ENCODE results near the gene CLPSL2.
A peak's percentile ranks its signal among the peaks of the same experiment; 100 is the strongest.

Gene CLPSL2

DNA sequence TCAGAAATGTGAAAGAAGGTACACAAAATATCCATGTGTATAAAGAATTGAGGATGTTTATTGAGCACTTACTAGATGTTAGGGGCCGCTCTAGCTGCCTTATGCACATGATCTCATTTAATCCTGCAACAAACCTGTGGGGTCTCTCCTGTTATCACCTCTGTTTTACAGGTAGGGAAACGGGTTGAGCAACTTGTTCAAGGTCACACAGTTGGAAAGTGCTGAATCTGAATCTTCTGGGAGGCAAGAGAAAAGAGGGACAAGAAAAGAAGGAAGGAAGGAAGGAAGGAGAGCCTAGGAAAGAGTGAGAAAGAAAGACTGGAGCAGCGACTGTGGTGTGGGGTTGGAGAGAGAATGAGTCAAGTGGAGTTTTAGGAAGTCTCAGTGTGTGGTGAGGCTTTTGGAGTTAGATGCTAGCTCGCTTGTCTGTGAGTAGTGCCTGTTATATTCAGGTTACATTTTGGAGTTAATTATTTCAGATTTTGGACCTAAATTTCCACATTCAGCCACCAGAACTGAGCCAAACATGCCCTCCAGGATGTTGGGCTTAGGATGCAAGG lies 12.1 kb downstream of the CLPSL2 start:
- DNase-seq: no peak

DNA sequence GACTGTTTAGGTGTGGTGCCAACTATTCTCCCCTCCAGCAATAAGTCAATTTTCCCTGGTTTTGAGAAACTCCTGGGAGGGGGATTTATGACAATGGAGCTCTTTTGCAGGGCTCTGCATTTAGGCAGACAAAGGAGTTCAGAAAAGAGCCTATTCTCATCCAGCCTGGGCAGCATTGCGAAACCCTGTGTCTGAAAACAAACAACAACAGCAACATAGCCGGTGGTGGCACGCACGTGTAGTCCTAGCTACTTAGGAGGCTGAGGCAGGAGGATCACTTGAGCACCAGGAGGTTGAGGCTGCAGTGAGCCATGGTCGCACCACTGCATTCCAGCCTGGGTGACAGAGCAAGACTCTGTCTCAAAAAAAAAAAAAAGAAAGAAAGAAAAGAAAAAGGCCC lies 14.3 kb downstream of the CLPSL2 start:
- no peak for DNase-seq

DNA sequence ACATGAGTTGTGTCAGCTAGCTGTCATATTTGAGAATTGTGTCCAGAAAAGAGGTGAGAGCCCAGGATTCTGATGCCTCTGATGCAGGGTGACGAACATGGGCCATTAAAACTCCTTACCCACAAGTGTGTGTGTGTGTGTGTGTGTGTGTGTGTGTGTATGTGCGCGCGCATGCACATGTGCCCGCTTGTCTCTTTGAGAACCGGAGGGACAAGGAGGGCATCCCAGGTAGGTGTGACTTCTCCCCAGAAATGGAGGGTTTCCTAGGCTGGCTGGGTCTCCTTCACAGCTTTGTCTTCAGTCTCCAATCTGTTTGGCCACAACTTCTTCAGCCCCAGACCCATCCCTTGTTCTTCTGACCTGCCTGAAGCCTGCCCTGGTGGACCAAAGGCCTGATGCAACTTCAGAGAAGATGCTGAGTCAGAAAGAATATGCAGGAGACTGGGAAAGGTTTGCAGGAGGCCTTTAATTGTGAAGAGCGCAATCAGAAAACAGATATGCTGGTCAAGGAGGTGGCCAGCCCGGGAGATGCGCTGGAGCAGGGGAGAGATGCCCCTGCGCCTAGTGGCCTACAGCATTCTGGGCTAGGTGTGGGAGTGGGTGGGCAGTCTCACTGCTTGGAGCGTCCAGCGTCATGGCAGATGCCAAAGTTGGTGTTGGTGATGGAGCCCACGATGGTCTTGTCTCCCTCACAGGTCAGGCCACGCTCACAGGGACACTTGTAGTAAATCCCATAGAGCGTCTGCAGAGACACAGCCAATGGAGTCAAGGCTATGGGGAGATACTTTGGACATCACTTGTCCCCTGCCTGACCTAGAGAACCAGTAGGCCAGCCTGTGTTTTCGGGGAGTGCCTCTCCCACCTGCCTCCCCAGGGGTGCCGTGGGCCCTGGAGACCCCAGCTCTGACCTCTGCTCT lies 18.4 kb downstream of the CLPSL2 start:
- no peak for DNase-seq

DNA sequence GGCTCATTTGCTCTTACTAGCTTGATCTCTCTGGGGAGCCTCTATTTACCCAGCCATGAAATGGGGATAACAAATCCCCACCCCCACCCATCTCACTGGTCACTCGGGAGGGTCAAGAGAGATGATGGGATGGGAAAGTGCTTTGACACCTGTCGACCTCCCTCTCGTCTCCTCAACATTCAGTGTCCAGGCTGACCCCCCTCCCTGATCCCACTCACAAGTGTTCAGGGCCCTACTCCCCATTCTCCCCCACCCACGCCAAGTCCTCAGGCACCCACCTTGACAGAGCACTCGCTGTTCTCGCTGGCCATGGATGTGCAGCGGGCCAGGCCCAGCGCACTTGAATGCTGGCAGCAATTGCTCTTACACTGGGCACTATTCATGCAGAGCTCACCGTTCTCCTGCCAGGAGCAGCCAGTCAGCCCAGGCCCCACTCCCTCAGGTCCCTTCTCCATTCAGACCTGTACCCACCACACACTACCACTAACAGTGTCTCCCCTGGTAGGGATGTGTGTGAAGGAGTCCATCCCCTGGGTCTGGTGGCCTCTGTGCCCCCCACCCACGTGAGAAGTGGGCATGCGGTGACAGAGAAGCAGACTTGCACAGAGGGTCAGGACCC lies 19.2 kb downstream of the CLPSL2 start:
- DNase-seq: no peak

DNA sequence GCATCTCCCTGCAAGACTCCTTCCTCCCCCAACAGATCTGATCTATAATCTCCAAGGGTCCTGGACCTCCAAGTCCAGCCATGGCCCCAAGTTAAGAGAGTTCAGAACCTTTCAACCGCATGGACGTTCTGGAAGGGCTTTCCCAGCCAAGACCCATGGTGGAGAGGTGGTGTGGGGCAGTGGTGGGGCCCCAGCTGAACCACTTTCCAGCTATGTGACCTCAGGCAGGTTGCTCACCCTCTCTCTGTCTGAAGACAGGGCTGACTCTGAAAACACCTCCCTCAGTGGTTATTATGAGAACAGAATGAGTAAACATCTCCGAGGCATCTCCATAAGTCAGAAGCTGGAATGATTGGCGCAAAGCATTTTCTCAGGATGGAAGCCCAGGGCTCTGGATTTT lies 19.8 kb downstream of the CLPSL2 start:
- DNase-seq: no peak

DNA sequence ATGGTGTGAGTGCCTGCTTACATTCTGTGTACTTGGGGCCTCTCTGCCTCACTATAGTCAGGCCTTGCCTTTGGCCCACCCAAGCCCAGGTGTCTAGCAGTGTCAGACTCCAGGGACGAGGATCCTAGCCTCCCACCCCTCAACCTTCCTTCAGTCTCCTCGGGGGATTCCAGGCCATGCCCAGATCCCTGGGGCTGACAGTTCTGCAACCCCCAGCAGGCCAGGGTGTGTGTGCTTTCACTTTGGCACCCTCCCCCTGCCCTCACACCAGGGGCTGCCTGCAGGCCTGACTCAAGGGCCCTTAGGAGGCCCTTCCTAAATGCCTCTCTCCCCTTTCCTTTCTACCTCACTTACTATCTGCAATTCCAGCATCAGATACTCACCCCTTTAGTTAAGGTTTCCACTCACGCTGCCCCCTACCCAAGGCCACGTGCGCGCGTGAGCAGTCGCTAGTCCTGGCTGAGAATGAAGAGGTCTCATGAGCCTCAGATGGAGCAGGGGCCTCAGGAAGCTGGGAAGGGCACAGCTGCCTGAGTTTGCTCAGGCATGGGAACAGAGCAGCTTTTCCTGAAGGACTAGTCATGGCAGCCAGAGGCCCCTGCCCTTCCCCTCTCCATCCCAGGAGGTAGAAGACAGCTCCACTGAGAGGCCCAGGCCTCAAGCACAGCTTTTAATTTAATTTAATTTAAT lies 21.6 kb downstream of the CLPSL2 start:
- DNase-seq: no peak

DNA sequence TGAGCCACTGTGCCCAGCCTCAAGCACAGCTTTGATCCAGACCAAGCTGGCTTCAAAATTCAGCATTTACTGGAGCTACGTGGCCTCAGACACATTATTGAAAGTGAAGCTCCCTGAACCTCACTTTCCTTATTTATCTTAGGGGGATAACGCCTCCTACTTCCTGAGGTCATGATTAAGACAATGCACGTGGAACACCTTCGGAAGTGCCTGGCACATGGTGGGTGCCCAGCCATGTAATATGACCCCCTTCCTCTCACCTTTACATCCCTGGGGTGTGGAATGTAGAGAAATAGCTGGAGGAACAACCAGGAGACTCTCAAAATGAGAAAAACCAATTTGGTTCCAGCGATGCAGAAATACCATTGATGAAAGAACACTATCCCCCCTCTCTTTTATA lies 22.3 kb downstream of the CLPSL2 start:
- no peak for DNase-seq

DNA sequence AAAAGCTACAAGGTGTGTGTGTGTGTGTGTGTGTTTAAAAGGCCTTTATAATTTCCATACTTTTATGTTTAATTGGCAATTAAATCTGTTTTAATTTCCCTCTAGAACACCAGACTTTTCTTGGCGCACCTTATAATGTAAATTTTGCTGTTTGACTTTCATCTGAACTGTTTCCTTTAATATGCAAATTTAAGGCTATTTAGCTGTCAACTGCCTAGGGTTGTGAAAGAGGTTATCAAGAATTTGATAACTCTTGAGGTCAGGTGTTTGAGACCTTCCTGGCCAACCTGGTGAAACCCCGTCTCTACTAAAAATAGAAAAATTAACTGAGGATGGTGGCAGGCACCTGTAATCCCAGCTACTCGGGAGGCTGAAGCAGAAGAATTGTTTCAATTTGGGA lies 24.8 kb downstream of the CLPSL2 start:
- no peak for DNase-seq

DNA sequence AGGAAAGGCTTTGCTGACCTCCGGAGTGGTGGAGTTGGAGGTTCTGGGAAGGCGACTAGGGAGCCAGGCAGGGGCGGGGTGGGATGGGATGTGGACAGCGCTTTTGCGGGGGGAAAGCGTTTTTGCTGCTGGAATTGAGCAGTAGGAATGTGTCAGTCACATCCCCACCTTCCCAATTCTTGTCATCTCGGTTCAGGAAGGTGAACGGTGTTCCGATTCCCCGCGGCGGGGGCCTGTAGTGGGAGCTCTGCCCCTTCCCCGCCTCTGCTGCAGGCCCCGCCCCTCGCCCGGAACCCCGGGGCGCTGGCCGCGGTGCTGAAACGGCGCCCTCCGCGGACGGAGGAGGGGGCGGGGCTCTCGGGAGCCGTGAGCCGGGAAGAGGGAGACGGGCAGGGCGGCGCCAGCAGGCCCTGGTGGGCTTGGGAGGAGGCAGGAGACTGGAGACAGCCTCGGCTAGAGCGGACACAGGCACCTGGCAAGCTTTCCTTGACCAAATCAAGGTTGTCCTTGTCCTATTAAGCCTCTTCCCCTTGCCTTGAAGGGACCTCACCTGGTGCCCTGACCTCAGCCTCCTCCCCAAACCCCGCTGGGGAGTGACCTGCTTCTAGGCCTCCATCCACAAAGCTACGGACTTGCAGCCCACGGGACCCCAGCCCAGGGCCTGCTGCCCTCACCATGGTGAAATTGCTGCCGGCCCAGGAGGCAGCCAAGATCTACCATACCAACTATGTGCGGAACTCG lies 28.8 kb downstream of the CLPSL2 start, which contains the start of gene LHFPL5:
Gene LHFPL5 (plus strand): TSS at position 357 of the 741 bp plus-strand sequence. CDS start 319 bp downstream, at position 676.
- peak; percentile 85 for DNase-seq

DNA sequence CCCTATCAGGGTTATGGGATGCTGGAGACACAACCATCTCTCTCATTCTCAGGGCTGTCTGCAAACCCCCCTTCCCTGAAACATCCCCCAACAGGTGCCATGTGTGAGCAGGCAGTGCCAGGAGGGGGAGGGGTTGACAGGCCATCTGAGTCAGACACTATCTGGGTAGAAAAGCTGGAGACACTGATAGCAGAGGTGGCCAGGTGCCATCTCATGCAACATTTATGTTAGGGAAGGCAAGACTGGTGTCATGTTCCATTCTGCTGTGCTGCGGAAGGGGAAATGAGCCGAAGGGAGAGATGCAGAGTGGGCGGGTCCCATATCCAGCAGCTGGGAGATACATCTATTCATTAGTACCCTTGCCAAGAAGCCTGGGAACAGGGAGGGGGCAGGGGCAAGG lies 32.3 kb downstream of the CLPSL2 start:
- DNase-seq: no peak

DNA sequence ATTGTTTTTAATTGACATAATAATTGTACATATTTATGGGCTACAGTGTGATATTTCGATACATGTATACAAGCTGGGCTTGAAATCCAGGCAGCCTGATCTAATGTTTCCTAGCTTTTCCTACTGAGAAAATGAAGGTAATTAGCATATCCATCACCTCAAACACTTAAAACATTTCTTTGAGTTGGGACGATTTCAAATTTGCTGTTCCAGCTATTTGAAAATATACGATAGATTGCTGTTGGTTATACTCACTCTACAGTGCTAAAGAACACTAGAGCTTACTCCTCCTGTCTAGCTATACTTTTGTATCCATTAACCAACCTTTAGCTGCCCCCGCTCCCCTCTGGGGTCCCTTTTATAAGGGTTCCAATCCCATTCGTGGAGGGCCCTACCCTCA lies 33.4 kb downstream of the CLPSL2 start:
- DNase-seq: no peak

DNA sequence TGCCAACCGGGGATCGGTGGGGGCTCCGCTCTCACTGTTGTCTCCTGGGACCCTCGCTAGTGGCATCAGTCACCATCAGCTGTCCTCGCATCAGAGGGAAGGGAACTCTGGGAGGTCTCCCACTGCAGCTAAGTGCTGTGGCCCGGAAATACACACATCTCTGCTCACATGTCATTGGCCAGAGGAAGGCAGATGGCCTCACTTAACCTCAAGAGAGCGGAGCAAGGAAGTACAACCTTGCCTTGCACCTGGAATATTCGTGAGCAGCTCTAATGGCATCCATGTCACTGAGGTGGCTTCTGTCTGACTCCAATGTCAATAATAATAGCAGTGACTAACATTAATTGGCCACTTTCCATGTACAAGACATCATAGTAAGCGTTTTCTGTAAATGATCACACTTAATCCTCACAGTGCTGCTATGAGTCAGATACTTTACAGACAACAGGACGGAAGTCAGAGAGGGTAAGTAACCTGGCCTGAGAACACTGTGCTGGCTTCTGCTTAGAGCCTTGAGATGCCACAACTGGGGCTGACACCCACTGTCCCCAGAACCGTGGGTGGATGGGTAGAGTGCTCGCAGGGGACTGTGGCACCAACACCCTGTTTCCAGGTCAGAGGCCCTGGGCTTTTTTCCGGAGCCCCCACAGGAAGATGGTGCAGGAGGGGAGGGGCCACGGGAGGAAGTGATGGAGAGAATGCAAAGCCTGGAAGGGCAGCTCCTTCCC lies 34.7 kb downstream of the CLPSL2 start:
- DNase-seq: no peak

DNA sequence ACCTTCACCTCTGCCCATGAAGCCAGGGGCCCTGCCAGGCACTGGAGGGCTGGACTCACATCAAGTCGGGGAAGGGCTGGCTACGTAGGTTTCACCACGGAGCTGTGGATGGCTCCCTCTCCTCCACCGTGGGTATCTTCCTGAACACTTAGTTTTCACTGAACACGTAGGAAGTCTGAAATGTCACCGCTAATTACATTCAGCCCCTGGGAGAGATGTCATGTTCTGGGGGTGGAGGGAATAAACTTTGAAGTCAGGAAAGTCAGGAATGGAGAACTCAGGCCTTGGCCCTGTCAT lies 35.2 kb downstream of the CLPSL2 start:
- DNase-seq: no peak

DNA sequence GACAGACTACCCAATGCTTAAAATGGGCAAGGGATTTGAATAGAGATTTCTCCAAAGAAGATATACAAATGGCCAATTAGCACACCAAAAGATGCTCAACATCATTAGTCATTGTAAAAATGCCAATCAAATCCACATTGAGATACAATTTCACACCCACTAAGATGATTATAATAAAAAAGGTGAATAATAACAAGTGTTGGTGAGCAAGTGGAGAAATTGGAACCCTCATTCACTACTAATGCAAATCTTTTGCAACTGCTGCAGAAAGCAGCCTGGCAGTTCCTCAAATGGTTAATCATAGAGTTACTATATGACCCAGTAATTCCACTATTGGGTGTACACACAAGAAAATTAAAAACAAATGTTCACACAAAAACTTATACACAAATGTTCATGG lies 41.1 kb downstream of the CLPSL2 start:
- no peak for DNase-seq

DNA sequence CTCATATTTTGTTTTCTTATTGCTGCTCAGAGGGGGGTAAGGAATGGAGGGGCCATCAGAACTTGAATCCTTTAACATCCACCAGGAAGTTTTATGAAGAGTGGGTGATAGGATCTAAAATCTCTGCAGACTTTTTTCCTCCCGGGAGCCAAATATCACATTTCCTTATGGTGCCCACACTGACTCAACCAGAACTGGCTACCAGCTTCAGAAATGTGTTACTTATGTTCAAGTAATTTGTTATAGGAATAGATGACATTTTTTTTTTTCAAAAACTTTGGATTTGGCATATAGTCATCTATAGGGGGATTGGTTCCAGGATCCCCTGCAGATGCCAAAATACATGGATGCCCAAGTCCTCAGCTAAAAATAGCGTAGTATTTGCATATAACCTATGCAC lies 47.2 kb downstream of the CLPSL2 start:
- no peak for DNase-seq

DNA sequence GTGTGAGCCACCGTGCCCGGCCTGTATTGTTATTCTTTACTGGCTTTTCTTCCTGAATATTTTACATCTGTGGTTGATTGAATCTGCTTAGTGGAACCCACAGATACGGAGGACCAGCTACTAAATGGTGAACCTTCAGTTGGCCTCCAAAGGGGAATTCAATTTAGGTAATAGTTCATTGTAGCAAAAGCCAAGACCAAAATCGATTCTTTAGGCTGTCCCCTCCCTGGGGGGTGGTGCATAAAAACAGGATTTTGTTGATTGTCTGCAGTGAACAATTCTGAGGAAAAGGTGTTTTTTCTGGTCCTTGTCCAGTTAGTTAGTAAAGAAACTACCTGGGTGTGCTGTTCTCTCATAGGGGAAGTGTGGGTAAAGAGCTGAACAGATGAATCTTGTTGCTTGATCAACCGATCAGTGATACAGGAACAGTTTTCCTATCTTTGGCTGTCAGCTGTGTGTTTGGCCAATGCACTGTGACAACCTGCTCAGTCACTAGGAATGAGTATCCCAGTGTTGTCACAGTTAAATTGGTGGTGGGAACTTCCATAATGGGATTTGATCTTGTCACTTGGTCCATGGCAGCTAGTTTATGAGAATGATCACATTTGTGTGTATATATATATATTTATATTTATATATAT lies 48.3 kb downstream of the CLPSL2 start:
- no peak for DNase-seq

Data from islet precursor cell (in vitro differentiated cells).